HG03066 (cell line): ENCODE data around the gene ERBIN.

Experiments used
- ATAC-seq: cut with Tn5 transposase; IDR thresholded peaks from one replicate; pipeline ENCODE4 v1.9.1; 2021; ENCODE audit warnings: low read depth; ENCODE audit not compliant: unreplicated experiment

ERBIN gene

DNA sequence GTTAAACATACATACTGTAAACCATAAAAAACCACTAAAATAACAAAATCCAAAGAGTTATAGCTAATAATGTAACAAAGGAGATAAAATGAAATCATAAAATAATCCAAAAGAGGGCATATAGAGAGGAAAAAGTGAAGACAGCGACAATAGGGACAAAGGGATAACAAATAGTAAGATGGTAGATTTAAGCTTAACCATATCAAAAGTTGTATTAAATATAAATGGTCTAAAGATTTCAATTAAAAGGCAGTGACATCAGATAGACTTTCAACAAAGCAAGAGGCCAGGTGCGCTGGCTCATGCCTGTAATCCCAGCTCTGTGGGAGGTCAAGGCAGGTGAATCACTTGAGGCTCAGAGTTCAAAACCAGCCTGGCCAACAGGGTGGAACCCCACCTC is 163.0 kb downstream of the ERBIN start:
- no peak for ATAC-seq

DNA sequence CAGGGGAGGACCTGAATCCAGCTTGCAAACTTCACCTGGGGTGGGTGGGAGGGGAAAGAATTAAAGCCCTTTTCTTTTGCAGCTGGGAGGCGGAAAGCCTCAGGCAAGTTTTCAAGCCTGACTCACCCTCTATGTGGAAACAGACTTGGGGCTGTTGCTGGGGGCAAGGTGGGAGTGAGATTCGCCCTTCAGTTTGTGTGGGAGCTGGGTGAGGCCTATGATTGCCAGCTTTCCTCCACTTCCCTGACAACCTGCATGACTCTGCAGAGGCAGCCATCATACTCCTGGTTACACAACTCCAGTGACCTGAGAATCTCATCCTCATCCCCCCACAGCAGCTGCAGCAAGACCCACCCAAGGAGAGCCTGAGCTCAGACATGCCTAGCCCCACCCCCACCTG is 174.5 kb downstream of the ERBIN start:
- ATAC-seq, result no peak

DNA sequence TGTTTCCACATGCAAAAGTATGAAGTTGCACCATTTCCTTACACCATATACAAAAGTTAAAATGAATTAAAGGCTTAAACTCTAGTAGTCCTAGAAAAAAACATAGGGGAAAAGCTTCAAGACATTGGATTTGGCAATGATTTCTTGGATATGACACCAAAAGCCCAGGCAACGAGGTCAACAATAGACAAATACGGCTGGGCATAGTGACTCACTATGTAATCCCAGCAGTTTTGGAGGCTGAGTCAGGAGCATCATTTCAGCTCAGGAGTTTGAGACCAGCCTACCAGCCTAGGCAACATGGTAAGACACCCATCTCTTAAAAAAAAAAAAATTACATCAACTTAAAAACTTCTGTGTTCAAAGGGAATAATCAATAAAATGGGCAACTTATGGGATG is 186.8 kb downstream of the ERBIN start:
- no peak for ATAC-seq

DNA sequence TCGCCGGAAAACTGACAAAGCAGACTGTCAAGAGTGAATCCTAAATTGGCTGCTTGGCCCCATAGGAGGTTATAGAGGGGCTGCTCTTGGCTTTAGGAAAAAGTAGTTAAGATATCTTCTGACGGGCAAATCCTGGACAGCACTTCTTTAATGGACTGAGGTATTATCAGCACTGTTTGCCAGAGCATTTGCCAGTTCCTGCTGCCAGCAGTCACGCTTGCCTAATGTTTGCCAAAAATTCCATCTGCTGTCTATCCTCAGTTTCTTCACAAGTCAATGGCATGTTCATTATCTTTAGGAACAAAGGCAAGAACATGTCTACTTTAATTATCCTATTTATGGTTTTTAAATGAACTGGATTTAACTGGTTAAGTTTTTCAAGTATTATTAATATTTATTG is 191.9 kb downstream of the ERBIN start:
- no peak for ATAC-seq

DNA sequence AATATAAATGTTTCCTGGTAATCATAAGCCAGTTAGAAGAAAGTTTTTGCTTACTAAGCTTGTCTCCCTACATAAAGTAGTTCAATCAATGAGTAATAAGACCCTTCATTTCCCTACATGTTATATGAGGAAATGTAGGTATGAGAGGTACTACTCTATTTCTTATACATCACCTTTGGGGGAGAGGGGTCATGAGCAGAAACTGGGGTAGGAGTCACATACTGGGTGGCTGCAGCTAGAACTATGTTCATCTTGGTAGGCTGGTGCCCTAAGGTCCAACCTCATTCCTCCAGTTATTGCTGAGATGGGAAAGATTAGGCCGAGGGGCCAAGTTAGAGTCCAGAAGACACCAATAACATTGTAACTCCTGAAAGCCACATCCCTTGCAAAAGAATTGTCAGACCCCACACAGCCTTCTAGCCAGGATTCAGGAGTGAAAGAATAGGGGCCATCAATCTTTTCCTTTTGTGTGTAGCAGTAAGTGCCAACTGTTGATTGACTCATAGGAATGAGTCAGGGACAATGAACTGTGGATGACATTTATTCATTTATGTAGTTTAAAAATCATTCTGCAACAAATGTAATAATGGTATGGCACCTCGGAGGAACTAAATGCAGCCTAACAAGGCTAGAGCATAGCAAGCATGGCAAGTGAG is 196.1 kb downstream of the ERBIN start:
- no peak for ATAC-seq

DNA sequence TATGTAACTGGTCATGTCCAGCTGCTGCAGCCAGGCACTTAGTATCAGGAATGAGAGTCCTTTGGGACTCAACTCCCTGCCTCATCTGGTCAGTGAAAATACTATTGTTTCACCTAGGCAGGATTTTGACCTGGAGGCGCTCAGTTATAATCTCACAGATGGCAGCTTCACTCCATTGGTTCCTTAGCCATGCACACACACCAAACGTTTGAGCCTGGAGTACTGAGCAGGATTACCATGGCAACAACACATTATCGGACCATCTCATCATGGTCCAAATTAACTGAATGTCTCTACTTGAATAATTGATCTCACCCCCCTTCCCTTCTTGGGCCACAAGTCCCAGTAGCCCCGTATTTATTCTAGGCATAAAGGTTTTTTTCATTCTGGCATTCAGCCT is 202.8 kb downstream of the ERBIN start:
- ATAC-seq, result no peak

DNA sequence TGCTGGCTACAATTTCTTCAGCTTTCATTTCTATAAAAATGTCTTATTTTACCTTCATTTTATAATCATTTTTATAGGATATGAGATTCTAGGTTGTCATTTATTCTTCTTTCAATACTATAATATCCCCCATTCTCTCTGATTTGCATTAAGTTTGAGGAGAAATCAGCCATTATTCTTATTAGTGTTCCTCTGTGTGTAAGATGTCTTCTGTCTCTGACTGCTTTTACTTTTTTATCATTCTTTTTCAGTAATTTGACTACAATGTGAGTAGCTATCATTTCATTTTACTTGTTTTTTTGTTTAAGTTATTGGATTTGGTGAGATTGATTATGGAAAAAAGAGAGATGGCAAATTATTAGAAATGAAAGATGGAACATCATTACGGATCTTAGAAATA is 204.1 kb downstream of the ERBIN start:
- ATAC-seq, result no peak
